Fibroblast of skin of abdomen (primary cell): Measurements from ENCODE around the gene MMP13. TPM values are rescaled to one million over a fixed set of nuclear protein-coding genes. Genes with fewer than 3 reads are reported as not detected.
"Not testable (repeated sequence)": the region's sequence is repeated elsewhere in the genome, so short reads cannot be mapped to it uniquely, and the experiment has no call there.

Experiments
- DNase-seq: peaks from one replicate; pipeline ENCODE4 v3.0.0-alpha.2; 2013
- polyA plus RNA-seq, 2 experiments: library from polyadenylated mRNA; unstranded; fragments of 120-200 nt; gene quantifications; one replicate each; pipeline ENCODE4 v1.2.1, GENCODE V29; 2013; ENCODE audit not compliant: insufficient read length in 2 of 2

MMP13 gene
- 1.7 TPM for polyA plus RNA-seq (2013, experiment 1 of 2; ENCODE audit: insufficient read length)
- 1.8 TPM for polyA plus RNA-seq (2013, experiment 2 of 2; ENCODE audit: insufficient read length)

DNA sequence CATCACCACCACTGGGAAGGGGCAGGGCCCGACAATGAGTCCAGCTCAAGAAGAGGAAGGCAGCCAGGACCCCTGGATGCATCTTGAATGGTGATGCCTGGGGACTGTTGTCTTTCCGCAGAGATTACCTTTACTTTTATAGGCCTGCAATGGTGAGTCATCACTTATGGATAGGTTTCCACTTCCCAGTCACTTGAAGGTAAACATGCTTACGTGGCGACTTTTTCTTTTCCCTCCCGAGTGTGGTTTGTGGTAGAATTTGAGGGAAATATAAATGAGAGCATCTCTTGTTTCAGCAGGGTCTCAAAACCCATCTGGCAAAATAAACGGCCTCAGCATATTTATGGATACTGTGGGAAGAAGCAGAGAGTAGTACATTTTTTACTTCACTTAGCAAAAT, at the start of gene MMP13:
Gene MMP13 (minus strand): TSS at position 109 of the 400 bp plus-strand sequence. CDS start 27 bp downstream, at position 82.
- DNase-seq, result no peak

DNA sequence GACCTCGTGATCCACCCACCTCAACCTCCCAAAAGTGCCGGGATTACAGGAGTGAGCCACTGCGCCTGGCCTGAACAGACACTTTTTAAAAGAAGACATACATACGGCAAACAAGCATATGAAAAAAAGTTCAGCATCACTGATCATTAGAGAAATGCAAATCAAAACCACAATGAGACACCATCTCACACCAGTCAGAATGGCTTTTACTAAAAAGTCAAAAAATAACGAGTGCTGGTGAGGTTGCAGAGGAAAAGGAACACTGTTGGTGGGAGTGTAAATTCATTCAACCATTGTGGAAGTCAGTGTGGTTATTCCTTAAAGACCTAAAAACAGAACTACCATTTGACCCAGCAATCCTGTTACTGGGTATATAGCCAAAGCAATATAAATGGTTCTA, 48.7 kb upstream of the MMP13 start:
- DNase-seq, result not testable (repeated sequence)

DNA sequence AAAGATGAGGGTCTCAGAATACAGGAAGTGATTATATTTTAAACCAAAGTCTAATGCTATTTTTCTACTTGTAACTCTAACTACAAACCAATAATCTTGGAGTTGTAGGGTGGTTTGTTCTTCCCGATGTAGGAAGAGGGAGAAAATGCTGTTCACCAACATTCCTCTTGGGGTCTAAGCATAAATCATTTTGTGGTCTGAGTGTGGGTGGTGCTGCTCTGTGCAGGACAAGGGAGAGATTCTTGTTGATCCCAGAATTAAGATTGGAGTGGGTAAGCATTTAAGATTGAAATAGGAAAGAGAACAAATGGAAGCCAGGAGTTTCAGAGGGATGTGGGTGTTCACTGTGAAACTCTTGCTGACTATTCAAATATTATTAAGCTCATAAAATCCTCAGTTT, 38.6 kb upstream of the MMP13 start:
- DNase-seq, result peak; percentile 88

DNA sequence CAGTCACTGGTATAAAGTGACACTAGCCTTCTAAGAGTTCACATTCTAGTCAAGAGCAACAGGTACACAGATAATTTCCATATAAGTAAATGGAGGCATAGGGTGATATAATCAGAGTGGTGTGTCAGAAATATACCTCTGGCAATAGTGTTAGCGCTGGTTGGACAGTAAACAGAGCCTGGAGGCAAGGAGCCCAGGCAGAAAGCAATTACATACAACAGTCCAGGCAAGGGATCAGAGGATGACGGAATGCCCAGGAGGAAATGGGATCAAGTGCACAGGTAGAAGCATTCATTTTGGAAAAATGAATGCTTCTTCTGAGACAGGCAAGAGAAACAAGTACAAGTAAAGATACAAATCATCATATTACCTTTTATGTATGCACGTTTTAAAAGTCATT, 36.2 kb upstream of the MMP13 start:
- DNase-seq, result no peak

DNA sequence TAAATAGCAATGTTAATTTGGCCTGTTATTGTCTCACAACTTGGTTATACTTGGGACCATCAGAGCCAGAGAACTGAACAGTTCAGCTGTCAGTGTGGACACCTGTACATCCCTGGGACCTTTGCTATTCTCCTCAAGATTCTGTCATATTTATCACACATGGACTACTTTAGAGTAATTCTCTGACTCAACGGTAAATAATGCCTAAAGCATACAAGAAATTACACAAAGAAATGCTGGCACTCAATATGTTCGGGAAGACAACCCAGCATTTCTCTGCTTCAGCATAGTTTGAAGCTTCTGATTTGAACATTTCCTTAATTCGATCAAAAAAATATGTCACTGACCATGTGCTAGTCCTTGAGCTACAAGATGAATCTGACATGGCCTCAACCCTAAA, 34.6 kb upstream of the MMP13 start:
- peak; percentile 40 for DNase-seq

DNA sequence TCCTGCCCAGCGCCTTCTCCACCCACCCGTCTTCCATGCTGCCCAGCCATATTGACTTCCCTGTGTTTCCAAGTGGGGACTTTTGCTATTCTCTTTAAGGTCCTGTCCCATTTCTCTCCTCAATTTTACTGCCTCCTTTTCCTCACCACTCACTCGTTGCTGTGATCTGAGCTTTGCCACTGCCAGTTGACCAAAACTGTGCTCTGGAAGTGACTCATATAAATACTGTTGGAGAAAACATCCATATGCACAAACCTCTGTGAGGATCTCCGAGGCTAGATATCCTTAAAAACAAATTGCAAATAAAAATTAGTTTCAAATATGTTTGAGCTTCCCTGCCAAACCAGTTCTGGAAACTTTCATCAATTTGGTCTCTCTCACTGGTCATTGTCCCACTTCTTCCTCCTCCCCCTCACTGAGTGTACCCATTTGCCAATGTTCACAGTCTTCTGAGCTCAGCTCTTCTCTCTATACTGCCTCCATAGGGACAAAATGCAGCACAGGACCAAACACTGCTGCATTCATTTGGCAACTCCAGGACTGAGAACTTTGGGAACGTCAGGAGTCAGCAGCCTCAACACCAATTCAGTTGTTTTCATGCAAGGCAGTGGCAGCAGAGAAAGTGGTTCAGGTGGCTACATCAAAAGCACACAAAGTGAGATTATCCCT, 34.0 kb upstream of the MMP13 start:
- peak; percentile 51 for DNase-seq

DNA sequence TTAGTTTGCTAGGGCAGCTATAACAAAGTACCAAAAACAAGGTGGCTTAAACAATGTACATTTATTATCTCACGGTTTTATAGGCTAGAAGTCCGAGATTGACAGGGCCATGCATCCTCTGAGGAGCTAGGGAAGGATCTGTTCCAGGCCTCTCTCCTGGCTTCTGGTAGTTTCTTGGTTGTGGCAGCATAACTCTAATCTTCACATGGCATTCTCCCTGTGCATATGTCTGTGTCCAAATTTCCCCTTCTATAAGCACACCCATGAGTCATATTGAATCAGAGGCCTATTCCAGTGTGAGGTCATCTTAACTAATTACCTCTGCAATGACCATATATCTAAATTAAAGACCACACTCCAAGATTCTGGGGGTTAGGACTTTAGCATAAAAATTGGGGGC, 31.3 kb upstream of the MMP13 start:
- DNase-seq, result peak; percentile 82

DNA sequence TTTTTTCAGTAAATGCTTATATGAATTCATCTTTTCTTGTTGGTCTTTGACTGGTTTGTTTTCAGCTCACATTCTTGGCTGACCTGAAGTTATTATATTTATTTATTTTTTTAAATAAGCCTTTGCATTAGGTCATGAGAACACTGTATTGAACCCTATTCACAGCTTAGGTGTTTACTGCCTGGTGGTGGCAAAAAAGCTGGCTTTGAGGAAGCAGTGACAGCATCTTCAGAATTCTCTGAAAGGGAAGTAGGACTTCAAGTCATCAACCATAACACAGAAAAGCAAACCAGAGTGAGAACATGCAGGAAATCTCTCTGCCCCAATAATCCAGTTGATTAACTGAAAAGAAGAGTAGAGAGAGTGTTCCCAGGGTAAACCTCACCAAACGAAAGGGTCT, 30.3 kb upstream of the MMP13 start:
- no peak for DNase-seq

DNA sequence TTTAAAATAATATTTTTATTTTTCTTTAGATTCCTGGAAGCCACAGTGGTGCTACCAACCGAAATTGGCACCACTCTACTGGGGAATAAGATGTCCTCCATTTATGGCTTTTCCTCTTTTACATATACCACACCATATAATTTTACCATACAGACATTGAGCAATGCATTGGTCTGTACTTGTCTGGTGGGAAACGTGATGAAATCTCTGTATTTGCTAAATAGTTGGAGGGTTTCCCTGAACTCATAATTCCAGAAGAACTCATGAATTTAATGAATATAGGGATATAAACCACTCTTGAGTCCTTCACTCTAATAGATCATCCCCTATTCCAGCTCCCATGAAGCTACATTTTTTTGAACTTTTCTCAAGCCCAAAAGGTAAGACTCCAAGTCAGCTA, 28.0 kb upstream of the MMP13 start:
- peak; percentile 65 for DNase-seq

DNA sequence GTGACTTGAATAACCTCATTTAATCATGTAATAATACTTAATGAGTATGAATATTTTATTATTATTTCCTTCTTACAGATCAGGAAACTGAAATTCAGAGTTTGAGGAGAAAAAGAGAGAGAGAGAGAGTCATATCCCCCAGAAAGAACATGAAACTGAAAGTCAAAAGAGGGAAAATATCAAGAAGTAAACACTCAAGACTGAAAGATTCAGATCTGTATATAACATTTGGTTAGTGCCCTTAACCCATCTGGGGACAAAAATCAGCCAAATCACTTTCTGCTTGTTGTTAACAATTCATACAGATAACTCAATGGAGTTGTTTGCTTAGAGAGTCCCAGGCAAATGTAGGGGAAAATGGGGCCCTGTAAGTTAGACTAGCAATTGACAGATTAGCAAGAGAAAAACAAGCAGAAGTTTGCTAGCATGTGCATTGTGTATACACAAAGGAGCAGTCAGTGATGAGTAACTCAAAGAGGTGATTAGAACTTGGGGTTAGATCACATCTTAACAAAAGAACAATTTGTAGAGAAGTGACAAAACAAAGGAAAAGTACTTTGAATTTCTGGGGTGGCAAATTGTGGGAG, 25.9 kb upstream of the MMP13 start:
- DNase-seq, result no peak

DNA sequence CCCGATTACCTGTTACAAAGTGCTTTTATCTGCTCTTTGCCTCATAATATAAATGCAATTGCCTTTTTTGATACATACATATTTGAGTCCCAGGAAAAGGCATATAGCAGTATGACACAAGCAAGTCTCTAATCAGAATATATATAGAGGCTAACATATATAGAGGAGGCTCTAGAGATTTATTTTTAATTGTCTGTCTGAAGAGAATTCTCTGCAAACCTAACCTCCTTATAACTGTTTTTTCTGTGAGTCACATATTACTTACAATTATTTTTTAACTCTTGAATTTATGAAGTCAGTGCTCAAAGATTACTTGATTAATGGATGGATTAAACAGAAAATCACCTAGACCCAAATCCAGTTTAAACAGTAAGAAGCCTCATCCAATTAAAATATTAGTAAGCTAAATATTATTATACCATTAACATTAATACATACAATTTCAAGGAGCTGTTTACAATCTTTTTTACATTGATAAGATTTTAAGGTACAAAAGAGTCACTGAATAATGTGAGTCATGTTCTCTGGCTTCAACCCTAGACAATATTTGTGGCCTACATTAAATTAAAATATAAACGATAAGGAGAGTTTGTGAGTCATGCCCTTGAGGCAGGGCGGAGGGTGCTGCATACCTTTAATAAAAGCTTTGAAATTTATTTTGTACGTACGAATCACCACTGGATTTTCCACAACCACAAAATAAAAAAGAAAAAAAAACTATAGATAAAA, 19.2 kb upstream of the MMP13 start:
- DNase-seq, result peak; percentile 79

DNA sequence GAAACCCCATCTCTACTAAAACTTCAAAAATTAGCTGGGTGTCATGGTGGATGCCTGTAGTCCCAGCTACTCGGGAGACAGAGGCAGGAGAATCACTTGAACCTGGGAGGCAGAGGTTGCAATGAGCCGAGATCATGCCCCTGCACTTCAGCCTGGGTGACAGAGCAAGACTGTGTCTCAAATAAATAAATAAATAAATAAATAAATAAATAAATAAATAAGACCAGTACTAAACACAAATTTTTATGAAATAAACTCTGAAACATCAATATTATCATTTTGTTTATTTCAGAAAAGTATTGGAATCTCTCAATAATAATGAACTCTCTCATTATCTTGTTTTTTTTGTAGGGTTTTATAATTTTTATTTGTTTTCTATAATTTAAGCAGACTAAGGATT, 18.2 kb upstream of the MMP13 start:
- not testable (repeated sequence) for DNase-seq

DNA sequence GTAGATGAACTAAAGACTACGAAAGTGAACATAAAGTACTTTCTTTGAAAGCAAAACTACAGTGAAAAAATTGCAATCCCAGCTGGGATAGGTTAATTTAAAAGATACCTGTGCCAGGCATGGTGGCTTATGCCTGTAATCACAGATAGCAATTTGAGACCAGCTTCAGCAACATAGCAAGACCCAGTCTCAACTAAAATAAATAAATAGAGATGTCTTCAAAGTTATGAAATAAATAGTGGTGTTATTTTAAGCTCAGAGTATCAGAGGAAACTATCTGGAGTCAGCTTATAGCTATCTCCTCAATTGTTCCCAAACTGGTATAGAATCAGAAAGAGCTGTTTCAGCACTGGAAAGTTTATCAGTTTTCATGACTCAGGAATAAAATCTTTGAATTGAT, 17.3 kb upstream of the MMP13 start:
- no peak for DNase-seq

DNA sequence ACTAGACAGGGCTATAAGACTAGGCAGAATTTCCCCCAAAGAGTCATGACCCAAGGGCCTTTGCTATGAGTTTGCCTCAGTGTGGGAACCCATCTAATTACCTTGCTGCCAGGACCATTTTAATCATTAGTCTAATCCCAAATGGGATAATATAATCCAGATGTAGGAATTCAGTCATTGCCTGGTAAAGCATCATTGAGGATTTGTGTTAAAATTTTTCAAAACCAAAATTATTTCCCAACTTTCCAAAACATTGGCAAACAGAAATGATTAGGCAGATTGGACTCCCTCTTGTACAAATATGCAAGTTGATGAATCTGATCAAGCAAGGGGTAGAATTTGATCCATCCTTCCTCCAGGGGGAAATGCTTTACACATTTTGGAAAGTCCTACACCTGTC, 16.2 kb upstream of the MMP13 start:
- DNase-seq, result peak; percentile 95

DNA sequence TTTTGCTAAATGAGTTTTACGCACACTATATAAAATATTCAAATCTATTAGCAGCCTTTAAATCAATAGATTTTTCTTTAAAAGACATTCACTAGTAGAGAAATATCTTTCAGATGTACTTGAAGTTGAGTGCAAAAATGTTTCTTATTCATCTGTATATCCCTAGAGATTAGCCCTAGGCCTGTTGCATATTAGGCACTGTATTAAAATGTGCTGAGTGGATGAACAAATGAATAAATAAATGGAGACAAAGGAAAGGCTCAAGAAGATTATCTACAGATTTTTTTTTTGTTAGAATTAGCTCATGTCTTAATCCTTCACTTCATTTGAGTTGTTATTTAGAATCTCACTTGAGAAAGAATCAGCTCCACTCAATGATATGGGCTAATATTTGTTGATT, 12.0 kb upstream of the MMP13 start:
- DNase-seq, result no peak

DNA sequence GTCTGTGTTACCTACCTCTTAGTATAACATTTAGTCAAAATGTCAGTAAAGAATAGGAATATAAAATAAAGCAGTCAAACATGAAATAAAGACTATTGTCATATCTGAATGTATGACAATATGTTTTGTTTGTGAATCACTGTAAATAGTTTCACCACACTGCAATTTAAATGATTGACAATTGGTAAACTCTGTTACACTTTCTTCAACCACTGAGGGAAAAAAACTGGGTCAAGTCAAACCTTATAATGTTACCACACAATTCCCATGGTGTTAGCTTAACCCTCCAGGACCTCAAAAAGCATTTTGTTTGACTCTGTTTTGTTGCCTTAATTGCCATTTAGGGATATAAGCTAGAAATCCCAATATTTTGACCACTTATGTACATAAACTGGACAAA, 10.5 kb upstream of the MMP13 start:
- no peak for DNase-seq

DNA sequence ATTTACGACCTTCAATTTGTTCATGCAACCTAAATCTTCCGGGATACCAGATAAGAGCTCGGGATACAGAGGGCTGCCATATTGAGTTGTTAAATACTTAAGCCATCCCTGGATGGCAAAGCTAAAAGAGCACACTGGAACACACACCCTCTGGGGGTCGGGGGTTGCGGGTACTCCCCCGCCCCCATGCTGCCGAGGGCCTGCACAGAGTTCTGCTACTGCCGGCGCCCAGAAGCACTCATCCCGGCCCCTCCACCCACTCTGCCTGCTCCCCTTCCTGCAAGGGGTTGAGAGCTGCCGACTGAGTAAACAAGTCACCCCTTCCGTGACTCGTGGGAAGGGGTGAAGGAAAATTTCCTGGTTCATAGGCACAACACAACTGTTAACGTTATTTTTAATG, 9.3 kb upstream of the MMP13 start:
- DNase-seq, result no peak

DNA sequence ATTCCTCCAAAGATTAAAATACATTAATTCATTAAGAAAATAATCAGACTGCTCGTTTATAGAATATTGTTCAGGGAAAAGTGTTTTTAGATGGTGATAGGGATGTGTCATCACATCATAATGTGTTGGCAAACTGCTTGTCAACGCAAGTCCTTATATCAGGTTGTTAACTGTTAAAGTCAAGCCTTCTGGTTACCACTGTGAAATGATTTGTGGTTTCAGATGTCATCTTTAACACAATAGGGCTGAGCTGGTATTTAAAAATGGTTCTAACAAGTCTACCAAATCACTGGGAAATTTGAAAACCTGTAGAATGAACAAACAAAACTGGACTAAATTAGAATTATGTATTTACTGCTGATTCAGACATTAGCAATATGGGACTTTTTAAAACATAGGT, 2.4 kb upstream of the MMP13 start:
- peak; percentile 61 for DNase-seq

DNA sequence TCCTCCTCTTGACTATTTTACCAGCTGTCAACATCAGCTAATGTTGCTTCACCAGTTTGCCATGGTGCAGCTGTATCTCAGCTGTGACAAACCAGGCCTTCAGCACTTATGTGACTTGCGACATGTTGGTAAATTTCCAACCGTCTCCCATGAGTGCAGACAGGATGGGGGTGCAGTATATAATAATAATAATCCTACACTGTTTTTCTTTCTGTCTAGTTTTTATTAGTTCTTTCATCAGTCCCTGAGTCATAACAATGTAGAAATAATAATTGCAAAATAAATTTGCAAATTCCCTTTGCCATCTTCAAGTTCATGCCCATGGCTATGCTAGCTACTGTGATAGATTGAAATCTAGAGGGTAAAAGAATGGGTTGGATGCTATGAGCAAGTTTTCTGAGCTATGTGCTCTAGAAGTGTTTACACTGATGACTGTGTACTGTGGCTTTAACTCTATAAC, 4.9 kb downstream of the MMP13 start:
- peak; percentile 67 for DNase-seq

DNA sequence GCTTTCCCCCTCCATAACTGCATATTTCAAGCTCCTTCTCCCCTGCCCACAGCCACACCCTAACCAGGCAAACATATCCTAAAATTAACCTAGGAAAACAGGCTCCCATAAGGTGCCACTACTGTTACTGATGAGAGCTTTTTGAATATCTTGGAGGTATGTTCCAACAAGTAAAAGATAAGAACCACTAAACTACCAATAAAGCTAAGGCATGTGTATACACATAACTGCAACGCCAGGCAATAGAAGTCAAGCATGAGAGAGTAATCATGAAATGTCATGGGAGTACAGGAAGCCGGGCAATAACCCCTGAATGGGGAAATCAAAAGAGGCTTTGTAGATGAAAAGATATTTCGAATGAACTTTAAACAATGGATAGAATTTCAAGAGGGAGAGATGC, 9.3 kb downstream of the MMP13 start:
- DNase-seq, result no peak

DNA sequence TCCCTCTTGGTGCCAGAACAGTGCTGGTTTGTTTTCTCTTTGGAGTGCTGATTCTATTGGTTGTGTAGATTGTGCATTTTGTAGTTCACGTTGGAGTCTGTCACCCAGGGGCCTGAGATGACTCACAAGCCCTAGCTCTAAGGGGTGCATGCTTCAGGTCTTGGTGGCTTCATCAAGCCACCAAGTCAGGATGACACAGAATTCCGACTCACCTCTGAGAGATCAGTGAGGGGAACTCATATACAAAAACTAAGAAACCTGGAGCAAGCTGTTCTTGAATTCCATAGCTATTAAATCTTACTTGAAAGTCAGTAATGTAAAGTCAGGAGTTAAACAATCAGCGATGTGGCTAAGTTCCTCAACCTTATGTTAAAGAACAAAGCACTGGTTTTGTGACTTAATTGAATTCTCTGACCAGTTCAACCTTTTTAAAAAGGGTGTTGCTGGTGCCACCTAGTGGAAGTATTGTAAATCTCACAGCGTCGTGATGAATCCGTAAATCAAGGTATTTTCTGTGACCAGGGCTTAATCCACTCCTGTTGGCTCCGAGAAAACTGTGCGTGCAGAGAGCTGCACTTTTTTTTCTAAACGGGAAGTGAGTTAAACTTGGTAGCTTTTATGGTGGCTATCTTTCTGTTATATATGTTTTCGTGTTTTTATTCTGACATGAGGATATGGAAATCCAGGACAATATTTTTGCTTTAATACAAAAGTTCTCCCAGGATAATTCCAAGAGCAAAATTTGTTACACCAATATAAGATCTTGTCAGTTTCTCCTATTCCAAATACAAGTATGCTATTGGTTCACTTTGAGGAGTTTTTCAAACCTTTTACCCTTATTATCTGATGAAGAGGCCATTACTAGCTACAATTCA, 14.6 kb downstream of the MMP13 start:
- peak; percentile 78 for DNase-seq

DNA sequence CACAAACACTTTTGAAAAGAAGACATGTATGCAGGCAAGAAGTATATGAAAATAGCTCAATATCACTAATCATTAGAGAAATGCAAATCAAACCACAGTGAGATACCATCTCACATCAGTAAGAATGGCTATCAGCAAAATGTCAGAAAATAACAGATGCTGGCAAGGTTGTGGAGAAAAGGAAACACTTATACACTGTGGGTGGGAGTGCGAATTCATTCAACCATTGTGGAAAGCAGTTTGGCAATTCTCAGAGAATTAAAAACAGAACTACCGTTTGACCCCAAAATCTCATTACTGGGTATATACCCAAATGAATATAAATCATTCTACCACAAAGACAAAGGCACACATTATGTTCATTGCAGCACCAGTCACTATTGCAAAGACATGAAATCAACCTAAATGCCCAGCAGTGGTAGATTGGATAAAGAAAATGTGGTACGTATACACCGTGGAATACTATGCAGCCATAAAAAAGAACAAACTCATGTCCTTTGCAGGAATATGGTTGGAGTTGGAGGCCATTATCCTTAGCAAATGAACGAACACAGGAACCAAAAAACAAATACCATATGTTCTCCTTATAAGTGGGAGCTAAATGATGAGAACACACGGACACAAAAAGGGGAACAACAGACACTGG, 18.5 kb downstream of the MMP13 start:
- no peak for DNase-seq
